Kidney glomerular epithelial cell (primary cell): ENCODE results near the gene PAPOLA.

ENCODE experiments used
- DNase-seq: peaks from one replicate; lab custom pipeline; 2025; lab: John Stamatoyannopoulos, UW

PAPOLA gene

DNA sequence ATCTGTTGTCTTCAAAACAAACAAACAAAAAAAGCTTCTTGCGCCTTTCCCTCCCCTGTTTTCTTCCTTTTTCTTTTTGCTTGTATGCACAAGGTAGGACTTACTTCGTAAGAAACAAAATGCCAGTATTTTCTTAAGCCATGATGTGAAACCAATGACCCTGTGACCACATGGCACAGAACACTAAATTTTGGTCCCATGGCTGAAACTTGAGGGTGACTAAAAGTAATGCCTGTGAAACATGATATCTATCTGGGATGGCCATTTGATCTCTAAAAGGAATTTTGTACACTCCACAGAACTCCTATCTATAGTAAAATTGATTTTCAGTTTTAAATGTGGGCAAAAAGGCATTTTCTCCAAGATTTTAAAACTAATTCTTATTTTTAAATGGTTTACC is 63.6 kb downstream of the PAPOLA start:
- DNase-seq = no peak

DNA sequence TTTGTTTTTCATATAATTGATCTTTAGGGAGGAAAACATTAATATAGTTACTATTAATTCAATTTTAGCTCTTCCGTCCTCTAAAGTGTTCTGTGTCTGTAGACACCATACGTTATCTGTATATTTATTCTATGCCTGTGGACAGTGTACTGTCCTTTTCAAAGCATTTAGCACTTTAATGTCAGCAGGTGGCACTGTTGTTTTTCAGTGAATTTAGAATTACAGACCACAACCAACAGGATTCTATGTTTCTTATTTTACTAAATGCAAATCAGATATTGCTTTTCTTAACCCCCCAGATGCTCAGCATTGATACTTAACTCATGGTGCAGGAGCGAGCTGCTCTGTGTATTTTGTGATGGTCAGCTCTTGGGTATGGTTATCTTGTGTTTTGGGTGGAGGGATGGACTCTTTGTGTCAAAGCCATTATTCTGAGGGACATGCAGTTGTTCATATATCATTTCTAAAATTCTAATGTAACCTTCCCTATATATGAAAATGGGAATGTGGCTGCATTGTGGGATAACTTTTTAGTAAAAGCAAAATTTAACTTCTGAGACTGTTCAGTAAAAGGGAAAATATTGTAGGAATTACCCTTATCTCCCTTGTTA is 65.2 kb downstream of the PAPOLA start:
- DNase-seq = no peak

GRCh38 chr14:96568621-96569020 is 66.4 kb downstream of the PAPOLA start:
- no peak for DNase-seq

DNA sequence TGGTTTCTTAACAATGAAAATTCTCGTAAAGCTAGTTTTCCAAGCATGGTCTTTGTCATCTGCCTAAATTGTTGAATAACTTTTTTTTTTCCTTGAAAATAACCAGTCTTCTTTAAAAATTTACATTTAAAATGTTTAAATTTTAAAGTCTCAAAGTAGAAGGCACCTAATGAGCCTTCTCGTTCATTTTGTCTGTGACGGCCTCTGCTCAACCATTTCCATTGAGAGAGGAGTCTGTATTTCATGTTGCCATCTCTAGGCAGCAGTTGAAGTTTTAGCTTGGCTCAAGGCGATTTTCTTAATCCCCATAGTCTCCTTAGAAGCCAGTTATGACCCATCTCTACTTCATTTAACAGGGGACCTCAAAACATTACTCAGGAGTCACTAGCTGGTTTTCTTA is 69.1 kb downstream of the PAPOLA start:
- DNase-seq = no peak

- DNase-seq = no peak
Observed at GRCh38 chr14:96573473-96574100, 71.4 kb downstream of the PAPOLA start.

- DNase-seq = no peak
Observed at GRCh38 chr14:96574171-96574632, 72.0 kb downstream of the PAPOLA start.

DNA sequence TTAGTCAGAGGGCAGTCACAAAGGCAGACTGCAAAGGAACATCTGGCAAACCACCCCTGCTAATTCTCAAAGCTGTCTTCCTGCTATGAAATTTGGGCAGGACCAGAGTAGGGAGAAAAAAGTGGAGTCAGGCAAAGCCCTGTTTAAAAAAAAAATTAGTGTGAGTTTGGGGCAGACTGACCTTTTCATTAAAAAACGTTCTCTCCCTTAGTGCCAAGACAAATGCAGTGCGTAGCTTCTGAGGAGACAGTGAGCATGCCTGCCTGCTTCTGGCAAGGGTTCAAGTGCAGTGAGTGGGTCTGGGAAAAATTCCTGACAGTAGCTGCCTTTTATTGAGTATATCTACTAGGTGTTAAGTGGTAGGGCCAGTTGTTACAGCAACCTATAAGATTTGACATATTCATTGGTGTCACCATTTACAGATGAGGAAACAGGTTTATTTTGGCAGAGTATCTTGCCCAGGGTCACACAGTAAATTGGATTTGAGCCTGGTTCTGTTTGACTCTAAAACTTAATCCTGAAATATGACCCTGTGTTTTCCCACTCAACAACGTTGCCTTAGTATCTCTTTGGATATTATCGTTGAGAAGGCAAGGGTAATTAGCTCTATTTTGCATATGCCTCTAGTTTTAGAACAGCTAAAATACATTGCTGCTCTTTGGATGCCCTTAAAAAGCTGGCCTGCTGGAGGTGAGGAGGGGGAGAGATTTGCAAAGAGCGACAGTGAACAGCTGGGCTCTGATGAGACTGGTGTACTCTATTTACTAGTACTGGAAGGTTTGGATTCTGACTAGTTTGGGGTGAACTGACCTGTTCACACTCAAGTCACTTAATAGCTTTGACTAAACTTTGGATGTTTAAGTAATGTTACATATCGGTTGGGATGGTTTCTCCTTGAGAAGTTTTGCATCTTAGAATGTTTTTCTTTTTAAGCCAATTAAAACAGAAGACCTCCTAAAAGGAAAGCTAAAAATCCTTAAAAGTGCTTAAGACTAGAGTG is 72.8 kb downstream of the PAPOLA start:
- no peak for DNase-seq

DNA sequence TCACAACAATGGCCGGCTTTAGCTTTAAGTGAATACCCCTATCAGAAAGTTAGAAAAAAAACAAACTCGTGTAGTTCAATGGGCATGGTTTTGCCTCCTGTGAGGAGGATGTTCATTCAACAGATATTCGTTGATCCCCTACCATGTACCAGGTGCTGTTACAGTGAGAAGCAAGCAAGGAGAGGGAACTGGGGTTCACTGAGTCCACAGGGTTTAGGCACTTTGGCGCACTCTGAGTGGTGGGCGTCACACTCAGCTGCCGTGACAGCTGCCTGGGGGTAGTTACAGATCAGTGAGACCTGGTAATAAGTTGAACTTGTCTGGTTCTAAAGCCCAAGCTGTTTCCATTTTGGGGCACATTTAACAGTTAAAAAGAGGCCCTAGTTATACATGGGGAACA is 74.2 kb downstream of the PAPOLA start:
- DNase-seq = no peak

DNA sequence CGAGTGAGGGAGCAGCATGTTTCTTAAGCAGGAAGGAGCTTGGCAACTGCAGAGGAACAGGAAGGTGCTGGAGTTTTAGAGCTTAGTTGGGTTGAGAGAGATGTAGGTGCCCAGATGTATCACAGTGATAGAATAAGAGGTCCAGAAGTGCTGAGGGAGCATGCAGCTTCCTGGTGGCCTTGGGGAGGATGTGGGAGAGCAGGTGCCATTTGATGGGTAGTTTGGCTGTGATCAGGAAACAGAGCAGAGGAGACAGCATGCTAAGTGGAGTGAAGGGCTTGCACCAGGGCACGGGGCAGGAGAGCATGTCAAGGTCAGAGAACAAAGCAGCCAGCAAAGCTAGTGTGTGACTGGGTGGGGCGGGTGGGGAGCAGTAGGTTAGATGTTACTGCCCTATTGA is 74.8 kb downstream of the PAPOLA start:
- no peak for DNase-seq

DNA sequence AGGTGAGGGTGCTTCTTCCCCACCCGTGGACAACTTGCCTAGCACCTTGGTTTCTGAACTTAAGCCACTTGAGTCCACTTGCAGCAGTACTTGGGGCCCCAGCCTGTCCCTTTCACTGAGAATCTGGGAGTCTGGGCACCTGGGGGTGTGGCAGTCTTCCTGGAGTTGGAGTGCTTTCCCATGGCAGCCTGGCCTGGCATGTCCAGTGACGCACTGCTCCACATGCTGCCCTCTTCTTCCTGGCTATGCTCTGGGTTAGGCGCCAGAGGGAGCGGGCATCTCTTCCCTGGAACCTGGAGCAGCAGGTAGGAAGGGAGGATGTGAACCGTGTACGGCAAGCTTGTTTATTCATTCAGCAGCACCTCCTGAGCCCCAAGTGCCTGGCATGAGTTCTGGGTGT is 76.4 kb downstream of the PAPOLA start:
- DNase-seq = no peak

- no peak for DNase-seq
Observed at GRCh38 chr14:96579358-96579757, 77.2 kb downstream of the PAPOLA start.

DNA sequence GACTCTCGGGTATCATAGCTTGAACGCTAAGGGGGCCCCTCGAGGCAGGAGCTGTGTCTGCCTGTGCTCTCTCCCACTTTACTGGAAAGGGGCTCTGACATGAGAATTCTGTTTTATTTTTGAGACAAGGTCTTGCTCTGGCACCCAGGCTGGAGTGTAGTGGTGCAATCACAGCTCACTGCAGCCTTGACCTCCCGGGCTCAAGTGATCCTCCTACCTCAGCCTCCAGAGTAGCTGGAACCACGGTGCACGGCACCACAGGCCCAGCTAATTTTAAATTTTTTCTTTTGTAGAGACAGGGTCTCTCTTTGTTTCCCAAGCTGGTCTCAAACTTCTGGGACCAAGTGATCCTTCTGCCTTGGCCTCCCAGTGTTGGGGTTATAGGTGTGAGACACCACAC is 77.7 kb downstream of the PAPOLA start:
- no peak for DNase-seq

DNA sequence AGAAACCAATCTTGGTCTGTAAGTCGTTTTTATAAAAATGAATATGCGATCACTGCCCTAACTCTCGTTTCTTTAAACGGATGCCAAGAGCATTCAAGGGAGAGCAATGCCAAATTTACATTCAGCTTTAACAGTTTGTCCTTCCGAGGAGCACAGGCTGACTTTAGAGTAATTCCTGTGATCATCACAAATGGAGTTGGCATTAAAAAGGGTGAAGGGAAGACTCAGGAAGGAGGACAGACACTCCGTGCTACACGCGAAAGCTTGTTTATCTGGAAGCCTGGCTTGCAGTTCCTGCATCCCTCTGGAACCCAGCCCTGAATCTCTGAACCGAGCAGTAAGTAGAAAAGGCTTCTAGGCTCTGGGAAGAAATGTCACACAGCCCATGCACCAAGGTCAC is 78.4 kb downstream of the PAPOLA start:
- no peak for DNase-seq

GRCh38 chr14:96581026-96581425 is 78.8 kb downstream of the PAPOLA start:
- no peak for DNase-seq

GRCh38 chr14:96581902-96582301 is 79.7 kb downstream of the PAPOLA start:
- DNase-seq = no peak

- DNase-seq = no peak
Observed at GRCh38 chr14:96582411-96582961, 80.3 kb downstream of the PAPOLA start.

- no peak for DNase-seq
Observed at GRCh38 chr14:96582995-96583394, 80.8 kb downstream of the PAPOLA start.

DNA sequence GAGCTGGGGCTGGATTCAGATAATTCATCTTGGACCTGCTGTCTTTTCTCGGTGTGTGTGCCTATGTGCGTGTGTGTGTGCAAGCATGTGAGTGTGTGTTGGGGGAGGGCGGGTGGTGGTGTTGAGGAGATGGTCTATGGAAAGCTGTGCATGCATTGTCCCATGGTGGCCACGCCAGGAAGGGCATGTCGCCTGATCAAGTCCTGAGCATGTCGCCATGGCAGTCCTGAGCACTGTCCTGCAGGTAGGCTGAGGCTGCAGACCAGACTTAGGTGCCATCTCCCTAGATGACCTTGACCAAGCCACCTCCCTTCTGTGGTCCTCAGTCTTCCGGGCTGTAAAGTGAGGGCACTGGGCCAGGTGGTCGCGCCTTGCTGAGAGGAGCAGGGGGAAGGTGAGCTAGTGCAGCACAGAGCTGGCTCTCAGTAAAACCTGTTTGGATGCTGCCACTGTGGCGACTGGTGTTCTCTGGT is 81.4 kb downstream of the PAPOLA start:
- no peak for DNase-seq

- peak; percentile 24 for DNase-seq
Observed at GRCh38 chr14:96584199-96584906, 82.2 kb downstream of the PAPOLA start.

GRCh38 chr14:96584907-96585671 is 82.9 kb downstream of the PAPOLA start:
- DNase-seq = no peak

DNA sequence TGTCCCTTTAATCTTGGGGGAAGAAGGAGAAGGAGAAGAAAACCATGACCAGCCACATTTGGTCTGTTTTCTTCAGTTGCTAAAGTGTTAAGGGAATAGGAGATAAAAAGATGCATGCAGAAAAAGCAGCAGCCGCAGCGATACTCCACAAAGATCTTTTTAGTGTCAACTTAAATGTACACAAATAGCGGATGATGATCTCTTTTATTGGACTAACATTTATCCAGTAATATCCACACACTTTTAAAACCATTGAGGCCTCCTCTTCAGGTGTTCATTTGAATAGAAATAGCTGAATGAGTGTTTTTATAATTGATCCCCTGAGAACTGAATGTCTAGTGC is 83.5 kb downstream of the PAPOLA start:
- no peak for DNase-seq
